Measurements from ENCODE around the gene GCGR. TPM values are rescaled to one million over a fixed set of nuclear protein-coding genes. Genes with fewer than 3 reads are reported as not detected.

The GCGR gene
- total RNA-seq, 1 donor from 2014 or later: not detected

GRCh38 chr17:81842725-81843504 lies 39.0 kb downstream of the GCGR start:
- no peak for DNase-seq (ENCODE audit: low read depth)
- TF ChIP-seq CTCF (IDR thresholded peaks at IDR 0.05; ENCODE audit: insufficient read depth, low read length, poor library complexity, severe bottlenecking): no peak
- Histone ChIP-seq H3K4me3 (ENCODE audit: low read depth, low read length) (no peak overlapping the region), H3K36me3 (ENCODE audit: control insufficient read depth, insufficient read depth, low read length) (no peaks in the 10 kb centered on the region), H3K27me3 (ENCODE audit: control insufficient read depth, insufficient read depth, low read length) (peaks cover 2% of the 10 kb centered on the region)

GRCh38 chr17:81843713-81844326 lies 39.9 kb downstream of the GCGR start:
- H3K36me3 ChIP-seq (ENCODE audit: control insufficient read depth, insufficient read depth, low read length): no peaks in the 10 kb centered on the region
- no peak for TF ChIP-seq CTCF (IDR thresholded peaks at IDR 0.05; ENCODE audit: insufficient read depth, low read length, poor library complexity, severe bottlenecking)
- H3K4me3 ChIP-seq (ENCODE audit: low read depth, low read length): no peak overlapping the region
- H3K27me3 ChIP-seq (ENCODE audit: control insufficient read depth, insufficient read depth, low read length): peaks cover 2% of the 10 kb centered on the region
- DNase-seq (ENCODE audit: low read depth): no peak

GRCh38 chr17:81844327-81844851 lies 40.4 kb downstream of the GCGR start:
- Histone ChIP-seq H3K4me3 (ENCODE audit: low read depth, low read length) (no peak overlapping the region), H3K27me3 (ENCODE audit: control insufficient read depth, insufficient read depth, low read length) (no peaks in the 10 kb centered on the region), H3K36me3 (ENCODE audit: control insufficient read depth, insufficient read depth, low read length) (no peaks in the 10 kb centered on the region)
- no peak for DNase-seq (ENCODE audit: low read depth)
- TF ChIP-seq CTCF (IDR thresholded peaks at IDR 0.05; ENCODE audit: insufficient read depth, low read length, poor library complexity, severe bottlenecking): no peak

- no peak for TF ChIP-seq CTCF (IDR thresholded peaks at IDR 0.05; ENCODE audit: insufficient read depth, low read length, poor library complexity, severe bottlenecking)
- H3K36me3 ChIP-seq (ENCODE audit: control insufficient read depth, insufficient read depth, low read length): no peaks in the 10 kb centered on the region
Observed at GRCh38 chr17:81844887-81845286, 40.9 kb downstream of the GCGR start.

GRCh38 chr17:81845361-81845760 lies 41.4 kb downstream of the GCGR start:
- Histone ChIP-seq H3K36me3 (ENCODE audit: control insufficient read depth, insufficient read depth, low read length) (no peaks in the 10 kb centered on the region), H3K27me3 (ENCODE audit: control insufficient read depth, insufficient read depth, low read length) (no peaks in the 10 kb centered on the region), H3K4me3 (ENCODE audit: low read depth, low read length) (no peak overlapping the region)
- no peak for TF ChIP-seq CTCF (IDR thresholded peaks at IDR 0.05; ENCODE audit: insufficient read depth, low read length, poor library complexity, severe bottlenecking)
- no peak for DNase-seq (ENCODE audit: low read depth)

More at GRCh38 chr17:81844887-81845286, 40.9 kb downstream of the GCGR start:
- Histone ChIP-seq H3K4me3 (ENCODE audit: low read depth, low read length) (no peak overlapping the region), H3K27me3 (ENCODE audit: control insufficient read depth, insufficient read depth, low read length) (no peaks in the 10 kb centered on the region)
- DNase-seq (ENCODE audit: low read depth): no peak
